PC-9 (cell line): Measurements from ENCODE around the gene PDE4DIP.
"Not testable (repeated sequence)": the region's sequence is repeated elsewhere in the genome, so short reads cannot be mapped to it uniquely, and the experiment has no call there.

Source experiments
- EZH2 ChIP-seq: fragments of 200-600 bp; sonication (generic); IDR thresholded peaks from 2 replicates; pipeline ENCODE4 v1.8.0; 2017; ENCODE audit warnings: antibody characterized with exemption, low read depth
- TF ChIP-seq, protein P1 (sequence below): fragments of 200-600 bp; sonication (generic); conservative IDR thresholded peaks from 2 replicates; pipeline ENCODE4 v1.6.1; 2017; ENCODE audit warnings: mixed run types, antibody characterized with exemption, mild to moderate bottlenecking, moderate library complexity

DNA sequence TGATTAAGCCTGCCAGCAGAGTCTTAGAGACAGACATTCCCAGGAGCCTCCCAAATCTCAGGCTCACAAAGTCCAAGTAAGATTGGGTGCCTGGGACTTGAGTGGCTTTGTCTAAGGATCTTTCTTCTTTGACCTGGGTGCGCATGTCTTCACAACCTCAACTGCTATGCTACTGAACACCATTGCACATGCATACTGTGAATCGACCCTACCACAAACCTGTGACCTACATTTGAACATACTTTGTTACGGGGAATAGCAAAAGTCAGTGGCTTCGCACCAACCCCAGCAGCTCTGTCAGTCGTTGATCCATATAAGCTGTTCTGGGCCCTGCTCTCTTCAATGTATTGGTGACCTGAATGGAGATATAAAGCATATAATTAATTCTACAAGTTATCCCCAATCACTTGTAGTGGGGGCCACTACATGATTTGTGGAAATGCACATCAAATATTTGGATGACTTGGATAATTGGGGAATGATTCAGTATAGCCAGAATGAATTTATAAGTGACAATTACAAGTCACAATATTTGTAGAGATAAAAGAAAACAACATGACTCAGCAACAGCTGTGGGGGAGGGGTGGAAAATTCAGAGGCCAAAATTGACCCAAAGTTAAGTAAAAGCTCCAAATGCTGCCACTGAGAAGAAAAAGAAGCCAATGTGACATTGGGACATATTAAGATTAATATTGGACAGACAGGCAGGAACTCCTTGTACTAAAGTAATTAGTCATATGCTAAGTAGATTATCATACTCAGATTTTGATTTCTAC is 152.4 kb downstream of the PDE4DIP start:
- TF ChIP-seq, protein P1, sequence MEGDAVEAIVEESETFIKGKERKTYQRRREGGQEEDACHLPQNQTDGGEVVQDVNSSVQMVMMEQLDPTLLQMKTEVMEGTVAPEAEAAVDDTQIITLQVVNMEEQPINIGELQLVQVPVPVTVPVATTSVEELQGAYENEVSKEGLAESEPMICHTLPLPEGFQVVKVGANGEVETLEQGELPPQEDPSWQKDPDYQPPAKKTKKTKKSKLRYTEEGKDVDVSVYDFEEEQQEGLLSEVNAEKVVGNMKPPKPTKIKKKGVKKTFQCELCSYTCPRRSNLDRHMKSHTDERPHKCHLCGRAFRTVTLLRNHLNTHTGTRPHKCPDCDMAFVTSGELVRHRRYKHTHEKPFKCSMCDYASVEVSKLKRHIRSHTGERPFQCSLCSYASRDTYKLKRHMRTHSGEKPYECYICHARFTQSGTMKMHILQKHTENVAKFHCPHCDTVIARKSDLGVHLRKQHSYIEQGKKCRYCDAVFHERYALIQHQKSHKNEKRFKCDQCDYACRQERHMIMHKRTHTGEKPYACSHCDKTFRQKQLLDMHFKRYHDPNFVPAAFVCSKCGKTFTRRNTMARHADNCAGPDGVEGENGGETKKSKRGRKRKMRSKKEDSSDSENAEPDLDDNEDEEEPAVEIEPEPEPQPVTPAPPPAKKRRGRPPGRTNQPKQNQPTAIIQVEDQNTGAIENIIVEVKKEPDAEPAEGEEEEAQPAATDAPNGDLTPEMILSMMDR = not testable (repeated sequence)
- not testable (repeated sequence) for TF ChIP-seq EZH2
